ENCODE data around the gene GNG4. TPM values are rescaled to one million over a fixed set of nuclear protein-coding genes. Genes with fewer than 3 reads are reported as not detected.
A peak's percentile ranks its signal among the peaks of the same experiment; 100 is the strongest.

Gene GNG4
- total and polyA plus RNA-seq, 9 of the 15 experiments (the other 6 are each of a cell fraction or from before 2014, with no cell fraction given): 0.06 to 0.58 (median 0.08) TPM; not detected in 4

DNA sequence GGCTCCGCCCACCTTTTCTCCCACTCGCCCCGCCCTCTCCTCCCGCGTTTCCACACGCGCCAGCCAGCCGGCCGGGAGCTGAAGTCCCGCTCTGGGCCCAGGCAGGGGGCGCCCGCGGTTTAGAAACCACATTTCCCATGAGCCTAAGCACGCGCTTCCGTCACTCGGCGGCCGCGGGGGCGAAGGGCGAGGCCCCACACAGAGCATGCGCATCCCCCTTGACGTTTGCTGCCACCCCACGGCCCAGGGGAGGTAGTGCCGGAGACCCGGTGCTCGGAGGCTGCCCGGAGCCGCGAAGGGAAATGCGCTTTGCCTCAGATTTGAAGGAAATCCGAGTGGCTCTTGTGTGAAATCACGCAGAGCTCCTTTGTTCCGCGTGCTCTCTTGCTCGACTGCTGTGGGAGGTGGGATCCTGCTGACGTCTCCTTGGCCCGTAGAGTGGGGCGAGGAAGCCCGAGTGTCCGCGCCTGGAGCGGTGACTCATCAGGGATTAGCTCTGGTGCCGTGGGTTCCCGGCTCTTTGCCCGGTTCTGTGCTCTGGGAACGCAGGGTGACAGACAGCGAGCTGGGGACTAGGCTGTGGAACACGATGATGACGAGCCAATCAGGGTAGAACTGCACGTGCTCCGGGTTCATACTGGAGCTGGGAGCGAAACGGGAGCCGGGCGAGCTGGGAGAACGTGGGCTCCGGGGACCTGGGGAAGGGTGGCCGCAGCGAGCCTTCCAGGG, 144.9 kb downstream of the GNG4 start (continued):
- TF ChIP-seq ZNF695 (CRISPR knock-in tag; IDR thresholded peaks at IDR 0.05) (peak; percentile 79; the same call in 1 of the 2 replicates), COPS2 (conservative IDR thresholded peaks at IDR 0.05) (no peak), TRIM28 (IDR thresholded peaks at IDR 0.05) (peak; percentile 76; the same call in 1 of the 2 replicates), TAF1 (IDR thresholded peaks at IDR 0.05; ENCODE audit: control insufficient read depth, extremely low read depth, insufficient read depth, low read length, severe bottlenecking) (peak; percentile 74), ZNF184 (CRISPR knock-in tag; IDR thresholded peaks at IDR 0.05) (no peak), BRF1 (IDR thresholded peaks at IDR 0.05; ENCODE audit: borderline replicate concordance, extremely low read depth, insufficient read length) (no peak), SAFB (IDR thresholded peaks at IDR 0.05; ENCODE audit: borderline replicate concordance, low read depth, low read length) (peak; percentile 70), HDAC3 (IDR thresholded peaks at IDR 0.05; ENCODE audit: borderline replicate concordance, partially characterized antibody) (no peak), ZNF449 (CRISPR knock-in tag; IDR thresholded peaks at IDR 0.05) (0 out of 2 replicates have a peak, but pooled peaks have one; percentile 48), ZBTB1 (CRISPR knock-in tag; IDR thresholded peaks at IDR 0.05; ENCODE audit: borderline replicate concordance, low read depth) (peak; percentile 90), ZNF239 (CRISPR knock-in tag; IDR thresholded peaks at IDR 0.05) (no peak)
- TF ChIP-seq, protein P1, sequence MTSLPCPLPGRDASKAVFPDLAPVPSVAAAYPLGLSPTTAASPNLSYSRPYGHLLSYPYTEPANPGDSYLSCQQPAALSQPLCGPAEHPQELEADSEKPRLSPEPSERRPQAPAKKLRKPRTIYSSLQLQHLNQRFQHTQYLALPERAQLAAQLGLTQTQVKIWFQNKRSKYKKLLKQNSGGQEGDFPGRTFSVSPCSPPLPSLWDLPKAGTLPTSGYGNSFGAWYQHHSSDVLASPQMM (CRISPR knock-in tag; IDR thresholded peaks at IDR 0.05): no peak
- TF ChIP-seq, protein P2, sequence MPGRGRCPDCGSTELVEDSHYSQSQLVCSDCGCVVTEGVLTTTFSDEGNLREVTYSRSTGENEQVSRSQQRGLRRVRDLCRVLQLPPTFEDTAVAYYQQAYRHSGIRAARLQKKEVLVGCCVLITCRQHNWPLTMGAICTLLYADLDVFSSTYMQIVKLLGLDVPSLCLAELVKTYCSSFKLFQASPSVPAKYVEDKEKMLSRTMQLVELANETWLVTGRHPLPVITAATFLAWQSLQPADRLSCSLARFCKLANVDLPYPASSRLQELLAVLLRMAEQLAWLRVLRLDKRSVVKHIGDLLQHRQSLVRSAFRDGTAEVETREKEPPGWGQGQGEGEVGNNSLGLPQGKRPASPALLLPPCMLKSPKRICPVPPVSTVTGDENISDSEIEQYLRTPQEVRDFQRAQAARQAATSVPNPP (IDR thresholded peaks at IDR 0.05; ENCODE audit: borderline replicate concordance, insufficient read depth, insufficient read length): no peak
- TF ChIP-seq, protein P3, sequence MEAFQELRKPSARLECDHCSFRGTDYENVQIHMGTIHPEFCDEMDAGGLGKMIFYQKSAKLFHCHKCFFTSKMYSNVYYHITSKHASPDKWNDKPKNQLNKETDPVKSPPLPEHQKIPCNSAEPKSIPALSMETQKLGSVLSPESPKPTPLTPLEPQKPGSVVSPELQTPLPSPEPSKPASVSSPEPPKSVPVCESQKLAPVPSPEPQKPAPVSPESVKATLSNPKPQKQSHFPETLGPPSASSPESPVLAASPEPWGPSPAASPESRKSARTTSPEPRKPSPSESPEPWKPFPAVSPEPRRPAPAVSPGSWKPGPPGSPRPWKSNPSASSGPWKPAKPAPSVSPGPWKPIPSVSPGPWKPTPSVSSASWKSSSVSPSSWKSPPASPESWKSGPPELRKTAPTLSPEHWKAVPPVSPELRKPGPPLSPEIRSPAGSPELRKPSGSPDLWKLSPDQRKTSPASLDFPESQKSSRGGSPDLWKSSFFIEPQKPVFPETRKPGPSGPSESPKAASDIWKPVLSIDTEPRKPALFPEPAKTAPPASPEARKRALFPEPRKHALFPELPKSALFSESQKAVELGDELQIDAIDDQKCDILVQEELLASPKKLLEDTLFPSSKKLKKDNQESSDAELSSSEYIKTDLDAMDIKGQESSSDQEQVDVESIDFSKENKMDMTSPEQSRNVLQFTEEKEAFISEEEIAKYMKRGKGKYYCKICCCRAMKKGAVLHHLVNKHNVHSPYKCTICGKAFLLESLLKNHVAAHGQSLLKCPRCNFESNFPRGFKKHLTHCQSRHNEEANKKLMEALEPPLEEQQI (IDR thresholded peaks at IDR 0.05): no peak

Data from K562 (cell line).